ENCODE data around the gene DACH2.

DNA sequence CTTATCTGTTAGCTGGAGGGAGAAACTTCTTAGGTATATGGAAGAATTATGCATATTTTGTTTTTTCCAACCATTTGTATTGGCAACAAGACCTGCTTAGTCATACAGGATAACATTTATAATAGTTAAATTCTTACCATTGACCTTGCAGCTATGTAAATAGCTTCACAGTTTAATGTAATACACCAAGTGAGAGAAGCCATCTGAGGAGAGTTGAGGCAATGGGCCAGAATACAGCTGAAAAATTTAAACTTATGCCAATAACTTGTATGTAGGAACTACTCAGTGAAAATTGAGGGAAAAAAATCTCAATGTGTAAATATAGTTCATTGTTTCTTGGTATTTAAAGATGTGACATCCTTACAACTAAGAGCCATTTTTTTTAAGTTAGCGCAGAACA lies 273.5 kb downstream of the DACH2 start:
- TF ChIP-seq, protein P1, sequence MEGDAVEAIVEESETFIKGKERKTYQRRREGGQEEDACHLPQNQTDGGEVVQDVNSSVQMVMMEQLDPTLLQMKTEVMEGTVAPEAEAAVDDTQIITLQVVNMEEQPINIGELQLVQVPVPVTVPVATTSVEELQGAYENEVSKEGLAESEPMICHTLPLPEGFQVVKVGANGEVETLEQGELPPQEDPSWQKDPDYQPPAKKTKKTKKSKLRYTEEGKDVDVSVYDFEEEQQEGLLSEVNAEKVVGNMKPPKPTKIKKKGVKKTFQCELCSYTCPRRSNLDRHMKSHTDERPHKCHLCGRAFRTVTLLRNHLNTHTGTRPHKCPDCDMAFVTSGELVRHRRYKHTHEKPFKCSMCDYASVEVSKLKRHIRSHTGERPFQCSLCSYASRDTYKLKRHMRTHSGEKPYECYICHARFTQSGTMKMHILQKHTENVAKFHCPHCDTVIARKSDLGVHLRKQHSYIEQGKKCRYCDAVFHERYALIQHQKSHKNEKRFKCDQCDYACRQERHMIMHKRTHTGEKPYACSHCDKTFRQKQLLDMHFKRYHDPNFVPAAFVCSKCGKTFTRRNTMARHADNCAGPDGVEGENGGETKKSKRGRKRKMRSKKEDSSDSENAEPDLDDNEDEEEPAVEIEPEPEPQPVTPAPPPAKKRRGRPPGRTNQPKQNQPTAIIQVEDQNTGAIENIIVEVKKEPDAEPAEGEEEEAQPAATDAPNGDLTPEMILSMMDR (IDR thresholded peaks at IDR 0.05) = no peak
- no peak for TF ChIP-seq POLR2A (IDR thresholded peaks at IDR 0.05)
